ENCODE results near the gene P2RY1.
"Not testable (repeated sequence)": the region's sequence is repeated elsewhere in the genome, so short reads cannot be mapped to it uniquely, and the experiment has no call there.

P2RY1 gene

DNA sequence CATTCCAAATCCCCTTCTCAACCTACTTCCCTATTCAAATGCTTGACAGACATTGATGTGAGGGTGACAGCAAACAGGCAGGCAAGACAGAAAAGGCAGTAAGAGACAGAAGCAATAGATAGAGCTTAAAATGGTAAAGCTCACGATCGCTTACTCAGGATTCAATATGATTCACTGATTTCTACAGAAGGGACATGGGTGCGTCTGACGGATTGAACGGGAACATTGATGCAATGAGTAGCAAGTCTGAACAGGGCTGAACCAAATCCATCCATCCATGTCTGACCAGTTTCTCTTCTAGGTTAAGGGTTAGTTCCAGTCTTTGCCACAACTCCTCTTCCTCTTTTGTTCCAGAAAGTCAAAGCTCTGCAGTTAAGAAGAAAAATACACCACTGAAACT lies 35.1 kb downstream of the P2RY1 start:
- no peaks in the 10 kb centered on the region for H3K36me3 ChIP-seq (ENCODE audit: control insufficient read depth, insufficient read depth, low read length, severe bottlenecking)
- H3K9ac ChIP-seq (ENCODE audit: low read length): no peak overlapping the region
- no peaks in the 10 kb centered on the region for H3K4me1 ChIP-seq (ENCODE audit: control insufficient read depth, insufficient read depth, low read length)
- H3K4me3 ChIP-seq (ENCODE audit: low read length): no peak overlapping the region
- no peak for DNase-seq (ENCODE audit: low read depth)
- no peaks in the 10 kb centered on the region for H3K27me3 ChIP-seq (replicated peaks; ENCODE audit: control insufficient read depth, insufficient read depth, low read length)
- peaks cover 4% of the 10 kb centered on the region for H3K9me3 ChIP-seq (ENCODE audit: control insufficient read depth, low read length)

DNA sequence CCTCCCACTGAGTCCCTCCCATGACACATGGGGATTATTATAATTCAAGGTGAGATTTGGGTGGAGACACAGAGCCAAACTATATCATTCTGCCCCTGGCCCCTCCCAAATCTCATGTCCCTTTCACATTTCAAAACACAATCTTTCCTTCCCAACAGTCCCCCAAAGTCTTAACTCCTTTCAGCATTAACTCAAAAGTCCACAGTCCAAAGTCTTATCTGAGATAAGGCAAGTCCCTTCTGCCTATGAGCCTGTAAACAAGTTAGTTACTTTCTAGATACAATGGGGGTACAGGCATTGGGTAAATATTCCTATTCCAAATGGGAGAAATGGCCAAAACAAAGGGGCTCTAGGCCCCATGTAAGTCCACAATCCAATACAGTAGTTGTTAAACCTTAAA lies 38.4 kb downstream of the P2RY1 start:
- not testable (repeated sequence) for H3K4me1 ChIP-seq (ENCODE audit: control insufficient read depth, insufficient read depth, low read length); H3K36me3 ChIP-seq (ENCODE audit: control insufficient read depth, insufficient read depth, low read length, severe bottlenecking); H3K9ac ChIP-seq (ENCODE audit: low read length); H3K4me3 ChIP-seq (ENCODE audit: low read length); H3K9me3 ChIP-seq (ENCODE audit: control insufficient read depth, low read length); H3K27me3 ChIP-seq (replicated peaks; ENCODE audit: control insufficient read depth, insufficient read depth, low read length); DNase-seq (ENCODE audit: low read depth)

DNA sequence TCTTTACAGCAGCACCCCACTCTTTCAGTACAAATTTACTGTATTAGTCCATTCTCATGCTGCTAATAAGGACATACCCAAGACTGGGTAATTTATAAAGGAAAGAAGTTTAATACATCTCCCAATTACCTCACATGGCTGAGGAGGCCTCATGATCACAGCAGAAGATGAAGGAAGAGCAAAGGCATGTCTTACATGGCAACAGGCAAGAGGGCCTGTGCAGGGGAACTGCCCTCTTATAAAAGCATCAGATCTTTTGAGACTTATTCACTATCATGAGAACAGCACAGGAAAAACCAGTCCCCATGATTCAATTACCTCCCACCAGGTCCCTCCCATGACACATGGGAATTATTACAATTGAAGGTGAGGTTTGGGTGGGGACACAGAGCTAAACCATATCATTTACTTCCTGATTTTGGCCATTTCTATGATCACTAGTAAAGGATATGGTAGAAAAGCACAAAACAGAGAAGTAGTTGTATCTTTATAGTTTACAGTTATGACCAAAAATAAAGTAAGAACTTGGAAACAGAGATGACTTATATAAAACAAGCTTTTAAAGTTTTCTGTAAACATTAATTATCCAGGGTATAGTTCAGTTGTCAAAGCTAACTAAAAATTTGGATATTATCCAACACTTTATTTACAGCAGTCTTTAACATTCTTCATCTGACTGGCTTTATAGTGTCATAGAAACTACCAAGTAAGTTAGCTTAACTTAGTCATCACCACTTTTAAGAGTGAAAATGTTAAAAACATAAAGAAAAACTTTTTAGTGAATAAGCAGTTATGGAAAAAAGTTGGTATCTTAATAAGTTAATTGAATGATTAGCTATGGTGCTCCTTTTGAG lies 40.2 kb downstream of the P2RY1 start:
- Histone ChIP-seq H3K27me3 (replicated peaks; ENCODE audit: control insufficient read depth, insufficient read depth, low read length) (no peaks in the 10 kb centered on the region), H3K9me3 (ENCODE audit: control insufficient read depth, low read length) (peaks cover 4% of the 10 kb centered on the region), H3K4me3 (ENCODE audit: low read length) (no peak overlapping the region), H3K4me1 (ENCODE audit: control insufficient read depth, insufficient read depth, low read length) (no peaks in the 10 kb centered on the region), H3K9ac (ENCODE audit: low read length) (no peak overlapping the region), H3K36me3 (ENCODE audit: control insufficient read depth, insufficient read depth, low read length, severe bottlenecking) (no peaks in the 10 kb centered on the region)
- DNase-seq (ENCODE audit: low read depth): no peak

GRCh38 chr3:152879130-152879789 lies 44.3 kb downstream of the P2RY1 start:
- Histone ChIP-seq H3K36me3 (ENCODE audit: control insufficient read depth, insufficient read depth, low read length, severe bottlenecking) (no peaks in the 10 kb centered on the region), H3K27me3 (replicated peaks; ENCODE audit: control insufficient read depth, insufficient read depth, low read length) (no peaks in the 10 kb centered on the region), H3K9me3 (ENCODE audit: control insufficient read depth, low read length) (peaks cover under 1% of the 10 kb centered on the region), H3K9ac (ENCODE audit: low read length) (no peak overlapping the region), H3K4me1 (ENCODE audit: control insufficient read depth, insufficient read depth, low read length) (no peaks in the 10 kb centered on the region), H3K4me3 (ENCODE audit: low read length) (no peak overlapping the region)
- no peak for DNase-seq (ENCODE audit: low read depth)

GRCh38 chr3:152879790-152880174 lies 44.9 kb downstream of the P2RY1 start:
- H3K4me1 ChIP-seq (ENCODE audit: control insufficient read depth, insufficient read depth, low read length): no peaks in the 10 kb centered on the region
- H3K9me3 ChIP-seq (ENCODE audit: control insufficient read depth, low read length): no peaks in the 10 kb centered on the region
- H3K27me3 ChIP-seq (replicated peaks; ENCODE audit: control insufficient read depth, insufficient read depth, low read length): no peaks in the 10 kb centered on the region
- H3K36me3 ChIP-seq (ENCODE audit: control insufficient read depth, insufficient read depth, low read length, severe bottlenecking): no peaks in the 10 kb centered on the region
- no peak for DNase-seq (ENCODE audit: low read depth)
- H3K4me3 ChIP-seq (ENCODE audit: low read length): no peak overlapping the region
- H3K9ac ChIP-seq (ENCODE audit: low read length): no peak overlapping the region

DNA sequence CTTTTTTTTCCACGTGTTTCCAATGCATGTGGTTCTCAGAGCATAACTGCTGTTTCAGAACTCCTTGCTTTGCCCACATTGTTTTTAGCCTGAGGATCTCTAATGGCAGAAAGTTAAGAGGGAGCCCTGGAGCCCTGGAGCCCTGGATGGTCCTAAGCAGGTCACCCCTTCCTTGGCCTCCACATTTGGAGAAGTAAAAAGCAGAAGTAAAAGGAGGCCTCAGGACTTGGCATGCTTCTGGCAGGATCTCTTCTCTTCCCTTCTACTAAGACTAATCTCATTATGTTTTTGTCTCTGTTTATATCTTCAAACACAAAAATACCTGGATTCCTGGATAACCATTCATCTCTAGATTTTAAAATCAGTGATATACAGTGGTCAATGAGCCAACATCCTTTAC lies 50.1 kb downstream of the P2RY1 start:
- Histone ChIP-seq H3K4me1 (ENCODE audit: control insufficient read depth, insufficient read depth, low read length) (no peaks in the 10 kb centered on the region), H3K4me3 (ENCODE audit: low read length) (no peak overlapping the region), H3K9ac (ENCODE audit: low read length) (no peak overlapping the region), H3K27me3 (replicated peaks; ENCODE audit: control insufficient read depth, insufficient read depth, low read length) (no peaks in the 10 kb centered on the region), H3K36me3 (ENCODE audit: control insufficient read depth, insufficient read depth, low read length, severe bottlenecking) (no peaks in the 10 kb centered on the region), H3K9me3 (ENCODE audit: control insufficient read depth, low read length) (no peaks in the 10 kb centered on the region)
- no peak for DNase-seq (ENCODE audit: low read depth)
